GM23338 (cell line): Measurements from ENCODE around the gene RPTOR. TPM values are rescaled to one million over a fixed set of nuclear protein-coding genes. Genes with fewer than 3 reads are reported as not detected.

Experiments used
- ATAC-seq: fragments of 200-7000 bp; cut with Tn5 transposase; 3 replicates; pipeline ENCODE4 v1.9.1; 2020
- DNase-seq: peaks from one replicate; pipeline ENCODE4 v3.0.0-alpha.2; 2015; ENCODE audit warnings: low spot score
- H2AFZ ChIP-seq: fragments of 200-600 bp; sonication (generic); 2 replicates; pipeline ENCODE4 v1.8.0; 2016; ENCODE audit warnings: antibody characterized with exemption, mild to moderate bottlenecking, moderate library complexity
- H3F3A ChIP-seq: fragments of 200-600 bp; sonication (generic); replicated peaks from 2 replicates; pipeline ENCODE4 v1.8.0; 2017; ENCODE audit warnings: antibody characterized with exemption, mixed run types, low read depth
- H3K27ac ChIP-seq: fragments of 200-600 bp; sonication (generic); 2 replicates; pipeline ENCODE4 v1.6.1; 2016; ENCODE audit warnings: low read depth
- H3K27me3 ChIP-seq: fragments of 200-600 bp; sonication (generic); 2 replicates; pipeline ENCODE4 v1.8.0; 2016; ENCODE audit warnings: mild to moderate bottlenecking, mixed run types, moderate library complexity; ENCODE audit not compliant: insufficient read depth
- H3K36me3 ChIP-seq: fragments of 200-600 bp; sonication (generic); 2 replicates; pipeline ENCODE4 v1.8.0; 2016; ENCODE audit warnings: mild to moderate bottlenecking; ENCODE audit not compliant: insufficient read depth
- H3K4me1 ChIP-seq: fragments of 200-600 bp; sonication (generic); 2 replicates; pipeline ENCODE4 v1.8.0; 2016; ENCODE audit warnings: mild to moderate bottlenecking, moderate library complexity; ENCODE audit not compliant: insufficient read depth
- H3K4me2 ChIP-seq: fragments of 200-600 bp; sonication (generic); 2 replicates; pipeline ENCODE4 v1.7.1; 2017; ENCODE audit warnings: mixed run types
- H3K4me3 ChIP-seq: fragments of 200-600 bp; sonication (generic); 2 replicates; pipeline ENCODE4 v1.6.1; 2016; ENCODE audit warnings: mixed run types
- H3K79me2 ChIP-seq: fragments of 200-600 bp; sonication (generic); replicated peaks from 2 replicates; pipeline ENCODE4 v1.8.0; 2017; ENCODE audit warnings: mild to moderate bottlenecking; ENCODE audit not compliant: insufficient read depth
- H3K9me2 ChIP-seq: fragments of 200-600 bp; sonication (generic); 2 replicates; pipeline ENCODE4 v1.8.0; 2017; ENCODE audit not compliant: insufficient read depth
- H4K20me1 ChIP-seq: fragments of 200-600 bp; sonication (generic); replicated peaks from 2 replicates; pipeline ENCODE4 v1.8.0; 2017; ENCODE audit warnings: mild to moderate bottlenecking; ENCODE audit not compliant: insufficient read depth
- H3K27ac Mint-ChIP-seq: 2 replicates; pipeline ENCODE4 v1.8.0; 2020; ENCODE audit warnings: inconsistent platforms, mild to moderate bottlenecking, moderate library complexity, mixed read lengths
- H3K27me3 Mint-ChIP-seq: 3 replicates; pipeline ENCODE4 v1.8.0; 2022; ENCODE audit warnings: low read depth, mild to moderate bottlenecking, moderate library complexity, mixed read lengths, inconsistent platforms; ENCODE audit not compliant: insufficient read depth, poor library complexity
- H3K36me3 Mint-ChIP-seq: 3 replicates; pipeline ENCODE4 v1.8.0; 2021; ENCODE audit warnings: low read depth, mild to moderate bottlenecking, inconsistent platforms, moderate library complexity, mixed read lengths
- H3K4me1 Mint-ChIP-seq: 3 replicates; pipeline ENCODE4 v1.8.0; 2020; ENCODE audit warnings: mild to moderate bottlenecking, inconsistent platforms, mixed read lengths
- H3K4me3 Mint-ChIP-seq: 3 replicates; pipeline ENCODE4 v1.8.0; 2021; ENCODE audit warnings: moderate library complexity, mild to moderate bottlenecking, inconsistent platforms, mixed read lengths
- H3K9me3 Mint-ChIP-seq: 3 replicates; pipeline ENCODE4 v1.8.0; 2020; ENCODE audit warnings: moderate library complexity, mild to moderate bottlenecking, inconsistent platforms, mixed read lengths
- ETS1 ChIP-seq: IDR thresholded peaks from 2 replicates; pipeline ENCODE4 v1.6.1; 2016; ENCODE audit warnings: antibody characterized with exemption
- EZH2 ChIP-seq: fragments of 200-600 bp; sonication (generic); IDR thresholded peaks from one replicate; pipeline ENCODE4 v1.8.0; 2017; ENCODE audit warnings: antibody characterized with exemption, mild to moderate bottlenecking, low read depth; ENCODE audit not compliant: unreplicated experiment
- EZH2phosphoT487 ChIP-seq: fragments of 200-600 bp; sonication (generic); IDR thresholded peaks from one replicate; pipeline ENCODE4 v1.8.1; 2018; ENCODE audit warnings: antibody characterized with exemption; ENCODE audit not compliant: unreplicated experiment
- JUNB ChIP-seq: IDR thresholded peaks from one replicate; pipeline ENCODE4 v1.6.1; 2016; ENCODE audit warnings: antibody characterized with exemption; ENCODE audit not compliant: unreplicated experiment
- NANOG ChIP-seq: IDR thresholded peaks from 2 replicates; pipeline ENCODE4 v1.6.1; 2016; ENCODE audit warnings: antibody characterized with exemption, borderline replicate concordance
- POLR2AphosphoS5 ChIP-seq: IDR thresholded peaks from 2 replicates; pipeline ENCODE4 v1.6.1; 2016; ENCODE audit warnings: antibody characterized with exemption, low read depth
- STAT1 ChIP-seq: IDR thresholded peaks from one replicate; pipeline ENCODE4 v1.6.1; 2016; ENCODE audit warnings: antibody characterized with exemption; ENCODE audit not compliant: unreplicated experiment
- ZNF114 ChIP-seq: fragments of 250-450 bp; sonication (Bioruptor Pico); IDR thresholded peaks from 2 replicates; pipeline ENCODE4 v1.5.0; 2020; ENCODE audit warnings: mild to moderate bottlenecking, moderate library complexity
- ZNF331 ChIP-seq: fragments of 250-450 bp; sonication (Bioruptor Pico); IDR thresholded peaks from 2 replicates; pipeline ENCODE4 v1.5.0; 2020; ENCODE audit warnings: low read depth, mild to moderate bottlenecking, moderate library complexity
- ZNF462 ChIP-seq: fragments of 250-450 bp; sonication (Bioruptor Pico); IDR thresholded peaks from 2 replicates; pipeline ENCODE4 v1.5.0; 2020; ENCODE audit warnings: mild to moderate bottlenecking, moderate library complexity
- polyA plus RNA-seq: library from polyadenylated mRNA; unstranded; fragments of >200 nt; fragmentation: Nextera tagmentation; extraction: Ambion mirVana; gene quantifications from 2 replicates; pipeline ENCODE4 v1.2.1, GENCODE V29; 2016
- total RNA-seq: library from RNA; depleted of rRNA; stranded (reverse); fragments of >200 nt; shearing (Covaris generic); gene quantifications from 2 replicates; pipeline ENCODE4 v1.2.3, GENCODE V29; 2014
- TF ChIP-seq, protein P1 (sequence below), 2 experiments: fragments of 200-600 bp in 1 of 2; sonication (generic) in 1 of 2; conservative IDR thresholded peaks; 2 replicates each; pipeline versions ENCODE4 v1.5.1 to v1.6.1; 2016 to 2017; ENCODE audit warnings: antibody characterized with exemption in 2 of 2, low read depth in 2 of 2, mild to moderate bottlenecking in 2 of 2, moderate library complexity in 1 of 2

The RPTOR gene
- total and polyA plus RNA-seq, 2 experiments from 2014 or later = 9.5 to 38.0 TPM

GRCh38 chr17:80777274-80777673, 232.6 kb downstream of the RPTOR start:
- TF ChIP-seq STAT1 = no peak
- TF ChIP-seq EZH2phosphoT487 = no peak
- TF ChIP-seq, protein P1, sequence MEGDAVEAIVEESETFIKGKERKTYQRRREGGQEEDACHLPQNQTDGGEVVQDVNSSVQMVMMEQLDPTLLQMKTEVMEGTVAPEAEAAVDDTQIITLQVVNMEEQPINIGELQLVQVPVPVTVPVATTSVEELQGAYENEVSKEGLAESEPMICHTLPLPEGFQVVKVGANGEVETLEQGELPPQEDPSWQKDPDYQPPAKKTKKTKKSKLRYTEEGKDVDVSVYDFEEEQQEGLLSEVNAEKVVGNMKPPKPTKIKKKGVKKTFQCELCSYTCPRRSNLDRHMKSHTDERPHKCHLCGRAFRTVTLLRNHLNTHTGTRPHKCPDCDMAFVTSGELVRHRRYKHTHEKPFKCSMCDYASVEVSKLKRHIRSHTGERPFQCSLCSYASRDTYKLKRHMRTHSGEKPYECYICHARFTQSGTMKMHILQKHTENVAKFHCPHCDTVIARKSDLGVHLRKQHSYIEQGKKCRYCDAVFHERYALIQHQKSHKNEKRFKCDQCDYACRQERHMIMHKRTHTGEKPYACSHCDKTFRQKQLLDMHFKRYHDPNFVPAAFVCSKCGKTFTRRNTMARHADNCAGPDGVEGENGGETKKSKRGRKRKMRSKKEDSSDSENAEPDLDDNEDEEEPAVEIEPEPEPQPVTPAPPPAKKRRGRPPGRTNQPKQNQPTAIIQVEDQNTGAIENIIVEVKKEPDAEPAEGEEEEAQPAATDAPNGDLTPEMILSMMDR (conservative IDR thresholded peaks at IDR 0.05; ENCODE audit: low read depth in 2 of 2) = no peak
- no peak for TF ChIP-seq JUNB
- no peak for TF ChIP-seq ZNF114
- no peak for TF ChIP-seq ZNF331 (CRISPR knock-in tag)
- TF ChIP-seq NANOG = no peak
- peak overlapping the region; percentile 15; the same call in 1 of the 2 replicates for H3K27ac Mint-ChIP-seq

GRCh38 chr17:80778716-80779115, 234.1 kb downstream of the RPTOR start:
- Histone ChIP-seq H3K9me2 (no peaks in the 10 kb centered on the region), H3K4me3 (no peak overlapping the region), H3K4me2 (no peak overlapping the region), H3K4me1 (0 out of 2 replicates have a peak, but pooled peaks cover 10% of the 10 kb centered on the region), H3K36me3 (no peaks in the 10 kb centered on the region), H2AFZ (no peak overlapping the region), H3K27me3 (no peaks in the 10 kb centered on the region), H3K27ac (no peak overlapping the region), H3K79me2 (no peaks in the 10 kb centered on the region), H4K20me1 (peaks cover 8% of the 10 kb centered on the region; the same call in 1 of the 2 replicates), H3F3A (no peaks in the 10 kb centered on the region)
- Mint-ChIP-seq H3K27me3 (peaks cover 13% of the 10 kb centered on the region), H3K4me1 (peaks cover 41% of the 10 kb centered on the region), H3K36me3 (peaks cover 5% of the 10 kb centered on the region; the same call in 2 of the 3 replicates), H3K27ac (no peak overlapping the region), H3K4me3 (no peak overlapping the region), H3K9me3 (no peaks in the 10 kb centered on the region)
- ATAC-seq (no peak), DNase-seq (no peak)
- no peak for TF ChIP-seq EZH2phosphoT487
- no peak for TF ChIP-seq POLR2AphosphoS5
- no peak for TF ChIP-seq JUNB
- no peak for TF ChIP-seq ZNF462 (CRISPR knock-in tag)
- TF ChIP-seq ZNF331 (CRISPR knock-in tag) = no peak
- TF ChIP-seq STAT1 = no peak
- no peak for TF ChIP-seq EZH2
- no peak for TF ChIP-seq ETS1
- TF ChIP-seq NANOG = no peak
- no peak for TF ChIP-seq ZNF114

More at GRCh38 chr17:80777274-80777673, 232.6 kb downstream of the RPTOR start:
- Histone ChIP-seq H3K9me2 (no peaks in the 10 kb centered on the region), H3K4me3 (no peak overlapping the region), H3K27ac (no peak overlapping the region), H3F3A (no peaks in the 10 kb centered on the region), H2AFZ (no peak overlapping the region), H3K4me2 (no peak overlapping the region), H3K27me3 (no peaks in the 10 kb centered on the region), H3K4me1 (0 out of 2 replicates have a peak, but pooled peaks cover 7% of the 10 kb centered on the region), H3K79me2 (no peaks in the 10 kb centered on the region), H3K36me3 (no peaks in the 10 kb centered on the region), H4K20me1 (peaks cover 8% of the 10 kb centered on the region)
- no peak overlapping the region for H3K4me3 Mint-ChIP-seq
- H3K4me1 Mint-ChIP-seq = peaks cover 39% of the 10 kb centered on the region
- peak; percentile 57 for DNase-seq
- peaks cover 5% of the 10 kb centered on the region; the same call in 2 of the 3 replicates for H3K36me3 Mint-ChIP-seq
- peaks cover 15% of the 10 kb centered on the region for H3K27me3 Mint-ChIP-seq
- no peaks in the 10 kb centered on the region for H3K9me3 Mint-ChIP-seq
- ATAC-seq = peak; percentile 13; the same call in 1 of the 3 replicates
